NCI-H146 (cell line): ENCODE measurements around the gene TCEAL3.
"Not testable (repeated sequence)": the region's sequence is repeated elsewhere in the genome, so short reads cannot be mapped to it uniquely, and the experiment has no call there.

ENCODE experiments used
- DNase-seq: peaks from one replicate; lab custom pipeline; 2025; lab: John Stamatoyannopoulos, UW

TCEAL3 gene, protein sequence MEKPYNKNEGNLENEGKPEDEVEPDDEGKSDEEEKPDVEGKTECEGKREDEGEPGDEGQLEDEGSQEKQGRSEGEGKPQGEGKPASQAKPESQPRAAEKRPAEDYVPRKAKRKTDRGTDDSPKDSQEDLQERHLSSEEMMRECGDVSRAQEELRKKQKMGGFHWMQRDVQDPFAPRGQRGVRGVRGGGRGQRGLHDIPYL

GRCh38 chrX:103607364-103608305, at the start of gene TCEAL3:
Gene TCEAL3, plus strand, starts transcription at chrX:103607963. Its CDS starts 1,102 bp downstream, at chrX:103609065.
- peak; percentile 72 for DNase-seq

DNA sequence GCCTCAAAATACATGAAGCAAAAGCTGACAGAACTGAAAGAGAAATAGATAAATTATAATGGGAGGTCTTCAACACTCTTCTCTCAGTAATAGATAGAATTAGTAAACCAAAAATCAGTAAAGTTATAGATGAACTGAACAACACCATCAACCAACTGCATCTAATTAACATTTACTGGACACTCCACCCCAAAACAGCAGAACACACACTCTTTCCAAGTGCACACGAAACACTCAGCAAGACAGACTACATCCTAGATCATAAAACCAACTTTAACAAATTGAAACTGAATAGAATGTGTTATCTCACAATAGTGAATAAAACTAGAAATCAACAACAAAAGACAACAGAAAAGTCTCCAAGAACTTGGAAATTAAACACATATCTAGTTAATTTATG, 47.5 kb upstream of the TCEAL3 start:
- no peak for DNase-seq

DNA sequence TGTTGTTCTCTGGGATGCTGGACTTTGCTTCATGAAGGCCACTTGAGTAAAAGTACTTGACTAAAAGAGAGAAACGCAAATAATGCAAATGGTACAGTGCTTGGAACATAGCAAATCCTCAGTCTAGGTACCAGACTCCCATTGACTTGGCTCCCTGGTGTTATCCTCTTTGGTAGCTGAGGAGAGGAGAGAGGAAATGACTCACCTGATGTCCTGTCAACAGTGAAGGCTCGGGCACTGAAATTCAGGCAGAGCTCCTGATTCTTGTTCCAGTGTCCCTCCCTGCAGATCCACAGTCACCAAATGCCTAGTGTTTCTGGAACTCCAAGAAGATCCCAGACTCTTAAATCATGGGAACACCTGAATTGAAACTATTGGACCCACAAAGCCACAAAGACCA, 45.0 kb upstream of the TCEAL3 start:
- DNase-seq: no peak

GRCh38 chrX:103565197-103565596, 42.6 kb upstream of the TCEAL3 start:
- DNase-seq: no peak

DNA sequence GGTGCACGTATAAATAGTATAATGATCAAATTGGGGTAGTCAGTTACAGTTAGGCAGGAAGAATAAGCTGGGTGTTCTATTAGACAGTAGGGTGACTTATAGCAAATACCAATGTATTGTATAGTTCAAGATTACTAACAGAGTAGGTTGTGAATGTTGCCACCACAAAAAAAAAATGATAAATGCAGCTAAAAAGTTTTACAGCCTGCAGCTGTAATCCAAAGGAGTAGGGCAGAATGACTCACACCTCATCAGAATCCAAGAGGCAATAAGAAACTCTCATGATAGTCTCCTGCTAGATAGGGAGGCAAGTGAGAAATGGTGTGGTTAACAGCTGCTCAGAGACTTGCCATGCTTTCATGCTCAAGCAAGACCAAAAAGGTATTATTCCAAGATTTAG, 42.0 kb upstream of the TCEAL3 start:
- DNase-seq: no peak

DNA sequence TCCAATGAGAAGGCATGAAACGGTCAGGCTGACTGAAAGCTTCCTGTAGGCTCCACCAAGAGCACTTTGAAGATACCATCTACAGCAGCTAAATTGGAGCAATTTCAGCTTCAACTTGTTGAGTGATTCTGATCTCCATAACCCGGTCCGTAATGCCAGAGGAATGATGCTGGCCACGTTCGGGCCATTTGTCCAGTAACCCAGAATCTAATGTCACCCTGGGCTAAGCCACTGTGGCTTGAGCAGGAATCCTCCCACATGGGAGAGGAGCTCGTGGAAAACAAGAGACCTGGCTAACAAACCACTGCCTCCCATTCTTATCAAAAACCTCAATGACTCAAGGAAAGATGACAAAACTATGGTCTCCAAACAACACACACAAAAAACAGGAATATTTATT, 36.6 kb upstream of the TCEAL3 start:
- DNase-seq: no peak

- DNase-seq: no peak
Observed at GRCh38 chrX:103571726-103572125, 36.0 kb upstream of the TCEAL3 start.

- no peak for DNase-seq
Observed at GRCh38 chrX:103573202-103573601, 34.6 kb upstream of the TCEAL3 start.

DNA sequence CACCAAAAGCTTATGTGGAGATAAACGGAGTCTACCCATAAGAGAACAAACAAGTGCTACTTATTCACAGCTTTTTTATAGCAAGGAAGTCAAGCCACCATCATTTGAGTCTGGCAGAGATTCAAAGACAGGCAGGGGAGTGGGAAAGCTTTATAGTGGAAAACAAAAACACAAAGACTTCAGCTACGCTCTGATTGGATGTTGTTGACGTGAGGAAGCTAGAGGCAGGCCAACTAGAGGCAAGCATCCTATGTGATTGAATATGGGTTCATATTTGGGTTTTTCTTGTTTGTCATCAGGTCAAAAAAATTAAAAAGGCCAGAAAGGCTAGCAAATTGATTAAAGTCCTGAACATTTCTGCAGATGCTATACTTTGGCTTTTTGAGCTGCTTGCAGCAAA, 23.2 kb upstream of the TCEAL3 start:
- peak; percentile 18 for DNase-seq

GRCh38 chrX:103585411-103586313, 22.1 kb upstream of the TCEAL3 start, which contains the start of gene TCEAL4:
Gene TCEAL4, plus strand, starts transcription at chrX:103585515. Its CDS starts 1,161 bp downstream, at chrX:103586676.
- peak; percentile 70 for DNase-seq

- no peak for DNase-seq
Observed at GRCh38 chrX:103586314-103586646, 21.5 kb upstream of the TCEAL3 start.

DNA sequence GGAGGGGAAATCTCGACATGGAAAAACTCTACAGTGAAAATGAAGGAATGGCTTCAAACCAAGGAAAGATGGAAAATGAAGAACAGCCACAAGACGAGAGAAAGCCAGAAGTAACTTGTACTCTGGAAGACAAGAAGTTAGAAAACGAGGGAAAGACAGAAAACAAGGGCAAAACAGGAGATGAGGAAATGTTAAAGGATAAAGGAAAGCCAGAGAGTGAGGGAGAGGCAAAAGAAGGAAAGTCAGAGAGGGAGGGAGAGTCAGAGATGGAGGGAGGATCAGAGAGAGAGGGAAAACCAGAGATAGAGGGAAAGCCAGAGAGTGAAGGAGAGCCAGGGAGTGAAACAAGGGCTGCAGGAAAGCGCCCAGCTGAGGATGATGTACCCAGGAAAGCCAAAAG, 21.1 kb upstream of the TCEAL3 start:
- DNase-seq: no peak

- not testable (repeated sequence) for DNase-seq
Observed at GRCh38 chrX:103592295-103592694, 15.5 kb upstream of the TCEAL3 start.

- DNase-seq: not testable (repeated sequence)
Observed at GRCh38 chrX:103595202-103595601, 12.6 kb upstream of the TCEAL3 start.

DNA sequence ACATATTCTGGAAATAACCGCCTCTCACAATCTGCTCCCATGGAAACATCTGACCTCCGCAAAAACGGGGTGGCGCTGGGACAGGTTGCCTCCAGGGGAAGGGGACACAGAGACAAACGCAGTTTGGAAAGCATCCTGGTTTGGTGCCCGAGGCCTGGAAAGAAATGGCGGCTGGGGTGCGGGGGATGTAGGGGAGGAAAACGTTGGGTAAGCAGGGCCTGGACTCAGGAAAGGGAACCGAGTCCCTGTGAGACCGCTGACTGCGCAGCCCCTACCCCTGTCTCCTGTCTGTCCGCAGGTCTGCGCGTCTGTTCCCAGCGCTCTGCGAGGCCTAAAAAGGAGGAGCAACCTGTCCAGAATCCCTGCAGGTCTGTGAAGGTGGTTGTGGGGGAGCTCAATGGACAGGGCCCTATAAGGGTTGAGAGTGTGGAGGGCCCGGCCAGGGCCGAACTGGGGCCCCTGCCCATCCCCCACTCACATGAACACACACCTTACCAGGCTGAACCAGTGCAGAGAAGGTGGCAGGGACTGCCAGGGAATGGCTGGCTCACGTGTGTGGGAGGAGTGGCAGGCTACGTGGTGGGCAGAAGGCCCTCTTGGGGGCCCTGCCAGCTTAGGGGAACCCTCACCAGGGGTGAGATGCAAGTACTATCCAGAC, 672 bp downstream of the TCEAL3 start:
- peak; percentile 14 for DNase-seq

- no peak for DNase-seq
Observed at GRCh38 chrX:103610282-103610681, 2.5 kb downstream of the TCEAL3 start.

DNA sequence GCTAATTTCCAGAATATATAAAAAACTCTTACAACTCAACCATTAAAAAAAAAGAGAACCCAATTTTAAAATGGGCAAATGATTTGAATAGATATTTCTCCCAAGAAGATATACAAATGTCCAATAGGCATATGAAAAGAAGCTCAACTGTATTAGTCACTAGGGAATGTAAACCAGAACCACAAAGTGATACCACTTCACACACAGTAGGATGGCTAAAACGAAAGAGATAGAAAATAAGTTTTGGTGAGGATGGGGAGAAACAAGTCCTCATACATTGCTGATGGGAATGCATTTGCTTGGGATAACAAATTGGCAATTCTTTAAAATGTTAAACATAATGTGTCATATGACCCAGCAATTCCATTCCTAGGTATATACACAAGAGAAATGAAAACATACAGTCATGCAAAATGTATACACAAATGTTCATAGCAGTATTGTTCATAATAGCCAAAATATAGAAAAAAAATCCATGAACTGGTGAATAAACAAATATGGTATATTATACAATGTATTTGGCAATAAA, 5.7 kb downstream of the TCEAL3 start:
- DNase-seq: no peak

GRCh38 chrX:103614999-103615398, 7.2 kb downstream of the TCEAL3 start:
- DNase-seq: no peak

GRCh38 chrX:103615781-103616371, 8.1 kb downstream of the TCEAL3 start:
- DNase-seq: no peak

- no peak for DNase-seq
Observed at GRCh38 chrX:103616676-103617186, 9.0 kb downstream of the TCEAL3 start.

- no peak for DNase-seq
Observed at GRCh38 chrX:103624111-103624510, 16.3 kb downstream of the TCEAL3 start.
